ENCODE data around the gene LDB2.

DNA sequence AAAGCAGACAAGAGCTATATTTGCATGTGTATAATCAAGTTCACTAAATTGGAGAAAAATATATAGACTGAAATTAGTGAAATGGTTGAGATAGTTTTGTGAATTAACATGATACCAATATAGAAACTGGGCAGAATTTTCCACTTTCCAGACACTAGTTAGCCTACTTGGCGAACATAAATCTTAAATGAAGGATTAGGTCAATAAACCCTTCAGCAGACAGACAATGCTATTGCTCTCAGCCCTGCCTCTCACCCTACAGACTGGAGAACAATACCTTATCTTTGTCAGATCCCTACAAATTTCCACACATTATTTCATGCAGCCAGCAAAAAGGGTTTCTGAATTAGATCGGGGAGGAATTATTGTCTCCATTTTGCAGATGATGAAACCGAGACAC lies 435.8 kb downstream of the LDB2 start:
- TF ChIP-seq, protein P1, sequence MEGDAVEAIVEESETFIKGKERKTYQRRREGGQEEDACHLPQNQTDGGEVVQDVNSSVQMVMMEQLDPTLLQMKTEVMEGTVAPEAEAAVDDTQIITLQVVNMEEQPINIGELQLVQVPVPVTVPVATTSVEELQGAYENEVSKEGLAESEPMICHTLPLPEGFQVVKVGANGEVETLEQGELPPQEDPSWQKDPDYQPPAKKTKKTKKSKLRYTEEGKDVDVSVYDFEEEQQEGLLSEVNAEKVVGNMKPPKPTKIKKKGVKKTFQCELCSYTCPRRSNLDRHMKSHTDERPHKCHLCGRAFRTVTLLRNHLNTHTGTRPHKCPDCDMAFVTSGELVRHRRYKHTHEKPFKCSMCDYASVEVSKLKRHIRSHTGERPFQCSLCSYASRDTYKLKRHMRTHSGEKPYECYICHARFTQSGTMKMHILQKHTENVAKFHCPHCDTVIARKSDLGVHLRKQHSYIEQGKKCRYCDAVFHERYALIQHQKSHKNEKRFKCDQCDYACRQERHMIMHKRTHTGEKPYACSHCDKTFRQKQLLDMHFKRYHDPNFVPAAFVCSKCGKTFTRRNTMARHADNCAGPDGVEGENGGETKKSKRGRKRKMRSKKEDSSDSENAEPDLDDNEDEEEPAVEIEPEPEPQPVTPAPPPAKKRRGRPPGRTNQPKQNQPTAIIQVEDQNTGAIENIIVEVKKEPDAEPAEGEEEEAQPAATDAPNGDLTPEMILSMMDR (conservative IDR thresholded peaks at IDR 0.05 in 1 of 2, IDR thresholded peaks at IDR 0.05 in 1 of 2; ENCODE audit: extremely low read depth in 1 of 2, insufficient read depth in 1 of 2, low read depth in 1 of 2, low read length in 2 of 2), result no peak
- no peak for TF ChIP-seq EZH2 (IDR thresholded peaks at IDR 0.05; ENCODE audit: borderline replicate concordance, low read length)
